AG09319 (cell line): ENCODE data around the gene IRGC.

Experiments
- DNase-seq: peaks from one replicate; pipeline ENCODE4 v3.0.0-alpha.2; 2010; ENCODE audit warnings: low read depth; ENCODE audit errors: extremely low read depth
- TF ChIP-seq, protein P1 (sequence below): IDR thresholded peaks from 2 replicates; pipeline ENCODE4 v1.5.1; 2011; ENCODE audit warnings: low read depth, mild to moderate bottlenecking, inconsistent platforms, low read length, moderate library complexity

IRGC gene

DNA sequence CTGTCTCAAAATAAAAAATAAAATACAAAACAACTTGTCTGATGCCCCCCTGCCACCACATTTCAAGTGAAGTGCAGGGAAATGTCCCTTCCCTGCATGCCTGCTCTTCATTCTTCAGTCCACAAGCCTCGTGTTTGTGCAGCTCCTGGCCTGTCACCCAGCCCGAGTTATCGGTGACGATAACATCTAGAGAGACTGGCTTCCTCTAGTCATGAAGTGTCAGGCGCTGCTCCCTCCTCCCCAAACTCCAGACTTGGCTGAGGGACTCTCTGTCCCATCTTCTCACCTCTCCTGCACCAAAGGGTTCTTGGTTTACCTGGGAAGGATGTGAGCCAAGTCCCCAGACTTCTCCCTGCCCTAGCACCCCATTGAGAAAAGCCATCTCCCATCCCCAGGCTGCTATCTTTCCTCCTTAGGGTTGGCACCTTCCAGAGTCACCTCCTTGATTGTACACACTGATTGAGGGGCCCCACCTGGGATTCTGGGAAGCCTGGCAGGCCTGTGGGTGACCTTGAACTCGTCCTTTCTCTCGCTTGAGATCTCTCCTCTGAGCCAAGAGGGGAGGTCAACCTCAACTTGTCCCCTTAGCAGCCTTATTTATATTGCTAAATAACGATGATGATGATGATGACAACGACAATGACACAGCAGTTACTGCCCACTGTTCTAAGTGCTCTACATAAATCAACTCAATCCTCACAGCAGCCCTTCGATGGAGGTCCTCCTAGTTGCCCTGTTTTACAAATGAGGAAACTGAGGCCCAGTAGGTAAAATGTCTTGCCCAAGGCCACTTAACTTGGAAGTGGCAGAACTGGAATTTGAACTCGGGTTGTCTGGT is 32.8 kb upstream of the IRGC start:
- DNase-seq: no peak
- TF ChIP-seq, protein P1, sequence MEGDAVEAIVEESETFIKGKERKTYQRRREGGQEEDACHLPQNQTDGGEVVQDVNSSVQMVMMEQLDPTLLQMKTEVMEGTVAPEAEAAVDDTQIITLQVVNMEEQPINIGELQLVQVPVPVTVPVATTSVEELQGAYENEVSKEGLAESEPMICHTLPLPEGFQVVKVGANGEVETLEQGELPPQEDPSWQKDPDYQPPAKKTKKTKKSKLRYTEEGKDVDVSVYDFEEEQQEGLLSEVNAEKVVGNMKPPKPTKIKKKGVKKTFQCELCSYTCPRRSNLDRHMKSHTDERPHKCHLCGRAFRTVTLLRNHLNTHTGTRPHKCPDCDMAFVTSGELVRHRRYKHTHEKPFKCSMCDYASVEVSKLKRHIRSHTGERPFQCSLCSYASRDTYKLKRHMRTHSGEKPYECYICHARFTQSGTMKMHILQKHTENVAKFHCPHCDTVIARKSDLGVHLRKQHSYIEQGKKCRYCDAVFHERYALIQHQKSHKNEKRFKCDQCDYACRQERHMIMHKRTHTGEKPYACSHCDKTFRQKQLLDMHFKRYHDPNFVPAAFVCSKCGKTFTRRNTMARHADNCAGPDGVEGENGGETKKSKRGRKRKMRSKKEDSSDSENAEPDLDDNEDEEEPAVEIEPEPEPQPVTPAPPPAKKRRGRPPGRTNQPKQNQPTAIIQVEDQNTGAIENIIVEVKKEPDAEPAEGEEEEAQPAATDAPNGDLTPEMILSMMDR: no peak

DNA sequence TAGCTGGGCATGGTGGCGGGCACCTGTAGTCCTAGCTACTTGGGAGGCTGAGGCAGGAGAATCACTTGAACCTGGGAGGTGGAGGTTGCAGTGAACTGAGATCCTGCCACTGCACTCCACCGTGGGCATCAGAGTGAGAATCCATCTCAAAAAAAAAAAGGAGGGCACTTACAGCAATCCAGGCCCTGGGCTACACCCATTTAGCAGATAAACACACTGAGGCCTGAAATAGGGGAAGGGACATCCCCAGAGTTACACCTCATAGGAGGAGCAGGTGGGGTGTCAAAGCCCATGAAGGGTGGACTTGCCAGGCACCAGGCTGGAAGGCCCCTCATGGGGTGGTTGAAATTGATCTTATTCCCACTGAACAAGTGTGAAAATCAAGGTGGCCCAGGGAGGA is 32.0 kb upstream of the IRGC start:
- DNase-seq: no peak

DNA sequence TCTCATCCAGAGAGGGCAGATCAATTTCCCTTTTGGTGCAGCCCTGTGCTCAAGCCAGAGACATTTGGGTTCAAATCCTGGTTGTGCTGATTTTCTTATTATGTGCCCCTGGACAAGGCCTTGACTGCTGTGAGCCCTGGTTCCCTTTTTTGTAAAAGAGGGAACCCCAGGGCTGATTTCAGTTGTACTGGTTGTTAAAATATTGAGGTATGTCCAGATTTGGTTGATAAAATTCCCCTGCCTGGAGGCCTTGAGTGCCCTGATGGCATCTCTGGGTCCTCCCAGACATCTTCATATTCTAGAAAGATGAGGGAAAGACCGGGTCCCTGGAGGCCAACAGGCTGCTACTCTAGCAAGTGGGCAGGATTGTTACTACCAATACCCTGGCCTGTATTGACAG is 31.6 kb upstream of the IRGC start:
- TF ChIP-seq, protein P1: no peak
- no peak for DNase-seq

More for the DNA sequence above, 32.0 kb upstream of the IRGC start:
- TF ChIP-seq, protein P1: no peak

DNA sequence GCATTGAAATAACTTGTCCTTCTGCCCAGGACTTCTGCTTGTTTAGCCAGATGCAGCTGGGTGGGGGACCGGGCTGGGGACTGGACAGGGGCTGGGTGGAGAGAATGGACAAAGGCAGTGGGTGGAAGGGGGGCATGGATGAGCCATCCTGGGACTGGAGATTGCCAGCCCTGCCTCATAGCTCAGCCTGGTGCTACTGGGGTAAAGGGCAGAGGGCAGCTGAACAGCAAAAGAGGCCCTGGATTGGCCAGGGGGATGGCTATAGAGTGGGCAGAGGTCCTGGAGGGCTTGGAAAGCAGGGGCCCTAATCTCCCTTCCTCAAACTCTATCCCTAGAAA is 28.2 kb upstream of the IRGC start:
- TF ChIP-seq, protein P1: no peak
- DNase-seq: no peak

DNA sequence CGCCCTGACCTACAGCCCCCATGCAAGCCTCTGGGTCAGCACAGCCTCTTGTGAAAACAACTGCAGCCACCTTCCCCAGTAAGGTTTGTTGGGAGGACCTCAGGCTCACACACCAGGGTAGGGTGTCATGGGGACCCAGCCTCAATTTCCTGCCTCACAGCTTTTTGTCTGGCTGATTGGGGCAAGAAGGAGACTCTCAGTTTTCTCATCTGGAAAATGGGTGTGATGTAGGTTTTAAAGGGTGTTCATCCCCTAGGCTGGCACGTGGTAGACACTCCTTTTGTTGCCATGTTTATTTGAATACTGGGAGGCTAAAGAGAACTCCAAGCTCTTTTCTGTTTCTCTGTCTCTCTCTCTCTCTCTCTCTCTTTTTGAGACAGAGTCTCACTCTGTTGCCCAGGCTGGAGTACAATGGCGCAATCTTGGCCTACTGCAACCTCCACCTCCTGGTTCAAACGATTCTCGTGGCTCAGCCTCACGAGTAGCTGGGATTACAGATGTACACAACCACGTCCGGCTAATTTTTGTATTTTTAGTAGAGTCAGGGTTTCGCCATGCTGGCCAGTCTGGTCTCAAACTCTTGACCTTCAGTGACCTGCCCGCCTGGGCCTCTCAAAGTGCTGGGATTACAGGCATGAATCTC is 27.7 kb upstream of the IRGC start:
- no peak for DNase-seq
- TF ChIP-seq, protein P1: no peak

DNA sequence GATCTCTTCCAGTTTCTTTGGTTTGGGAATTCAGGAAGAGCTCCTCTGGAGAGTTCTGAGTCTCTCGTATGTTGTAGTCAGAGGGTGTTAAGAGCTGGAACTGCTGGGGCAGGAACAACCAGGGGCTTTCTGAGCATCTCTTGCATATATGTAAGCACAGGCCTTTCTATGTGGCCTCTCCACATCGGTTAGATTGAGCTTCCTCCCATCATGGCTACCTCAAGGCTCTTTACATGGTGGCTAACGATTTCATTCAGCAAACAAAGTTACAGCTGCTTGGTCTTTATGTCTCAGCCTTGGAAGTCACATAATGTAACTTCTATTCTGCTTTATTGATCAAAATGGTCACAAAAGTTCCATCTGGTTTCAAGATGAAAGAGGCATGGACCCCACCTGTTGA is 25.4 kb upstream of the IRGC start:
- TF ChIP-seq, protein P1: no peak
- DNase-seq: no peak

DNA sequence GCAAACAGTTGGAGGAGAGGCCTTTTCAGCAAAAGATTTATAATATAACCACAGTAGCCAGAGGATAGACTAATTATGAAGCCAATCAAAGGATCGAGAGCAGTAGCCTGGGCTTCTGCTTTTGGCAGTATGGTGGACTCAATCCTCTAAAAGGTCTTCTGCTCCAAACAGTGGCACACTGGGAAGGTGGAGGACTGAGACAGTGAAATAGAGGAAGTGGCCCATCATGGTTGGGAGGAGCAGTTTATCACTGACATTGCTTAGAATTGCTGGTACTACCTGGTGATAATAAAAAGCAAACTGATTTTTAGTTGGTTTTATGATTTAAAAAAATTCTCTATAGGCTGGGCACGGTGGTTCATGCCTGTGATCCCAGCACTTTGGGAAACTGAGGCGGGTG is 25.0 kb upstream of the IRGC start:
- TF ChIP-seq, protein P1: no peak
- no peak for DNase-seq
